PC-9 (cell line): Measurements from ENCODE around the gene C10orf67. TPM values are rescaled to one million over a fixed set of nuclear protein-coding genes. Genes with fewer than 3 reads are reported as not detected.

Source experiments
- BruUV-seq: library from RNA; stranded (reverse); fragments of 400-500 nt; replicated peaks from 2 replicates; lab custom pipeline; 2021; lab: Mats Ljungman, UMichigan
- CTCF ChIA-PET: fragments of 300-600 bp; sonication (Branson Sonifier 250); formaldehyde crosslinking; loops from one replicate; lab custom pipeline; 2022; ENCODE audit warnings: antibody characterized with exemption; lab: Charles Lee
- POLR2A ChIA-PET: fragments of 300-600 bp; sonication (Branson Sonifier 250); formaldehyde crosslinking; loops from one replicate; lab custom pipeline; 2022; ENCODE audit warnings: antibody characterized with exemption; ENCODE audit not compliant: unreplicated experiment; lab: Charles Lee
- DNase-seq, 2 experiments: peaks; one replicate each; pipeline versions ENCODE4 v3.0.0 to v3.0.0-alpha.2; 2015 to 2022; ENCODE audit warnings: mixed read lengths in 1 of 2
- H2AFZ ChIP-seq: fragments of 200-600 bp; sonication (generic); 2 replicates; pipeline ENCODE4 v1.8.1; 2017; ENCODE audit warnings: antibody characterized with exemption
- H3F3A ChIP-seq: fragments of 200-600 bp; sonication (generic); 2 replicates; pipeline ENCODE4 v1.8.1; 2017; ENCODE audit warnings: antibody characterized with exemption, mild to moderate bottlenecking, low read depth; ENCODE audit not compliant: insufficient read depth
- H3K27ac ChIP-seq: fragments of 200-600 bp; sonication (generic); 2 replicates; pipeline ENCODE4 v1.6.1; 2016; ENCODE audit warnings: mixed run types
- H3K27me3 ChIP-seq: fragments of 200-600 bp; sonication (generic); 2 replicates; pipeline ENCODE4 v1.6.1; 2016; ENCODE audit warnings: low read depth, mixed run types; ENCODE audit not compliant: insufficient read depth
- H3K36me3 ChIP-seq: fragments of 200-600 bp; sonication (generic); 2 replicates; pipeline ENCODE4 v1.6.1; 2016; ENCODE audit warnings: low read depth, mixed run types
- H3K4me1 ChIP-seq: fragments of 200-600 bp; sonication (generic); replicated peaks from 2 replicates; pipeline ENCODE4 v1.6.1; 2016; ENCODE audit warnings: mixed run types; ENCODE audit not compliant: insufficient read depth
- H3K4me2 ChIP-seq: fragments of 200-600 bp; sonication (generic); 2 replicates; pipeline ENCODE4 v1.6.1; 2017; ENCODE audit warnings: mixed run types
- H3K4me3 ChIP-seq: fragments of 200-600 bp; sonication (generic); 2 replicates; pipeline ENCODE4 v1.6.1; 2016; ENCODE audit warnings: mixed run types
- H3K79me2 ChIP-seq: fragments of 200-600 bp; sonication (generic); 2 replicates; pipeline ENCODE4 v1.6.1; 2017; ENCODE audit warnings: low read depth, mixed run types
- H3K9me2 ChIP-seq: fragments of 200-600 bp; sonication (generic); 2 replicates; pipeline ENCODE4 v1.8.1; 2017; ENCODE audit warnings: mild to moderate bottlenecking; ENCODE audit not compliant: insufficient read depth
- H3K9me3 ChIP-seq: fragments of 200-600 bp; sonication (generic); 2 replicates; pipeline ENCODE4 v1.8.1; 2016; ENCODE audit warnings: low read depth; ENCODE audit not compliant: insufficient read depth
- H4K20me1 ChIP-seq: fragments of 200-600 bp; sonication (generic); 2 replicates; pipeline ENCODE4 v1.8.1; 2017; ENCODE audit not compliant: insufficient read depth
- CTCF ChIP-seq: fragments of 200-600 bp; sonication (generic); conservative IDR thresholded peaks from 2 replicates; pipeline ENCODE4 v1.6.1; 2017; ENCODE audit warnings: mixed run types, antibody characterized with exemption, mild to moderate bottlenecking, moderate library complexity
- EZH2 ChIP-seq: fragments of 200-600 bp; sonication (generic); IDR thresholded peaks from 2 replicates; pipeline ENCODE4 v1.8.0; 2017; ENCODE audit warnings: antibody characterized with exemption, low read depth
- intact Hi-C: fragments of 100-400 bp; cut with micrococcal nuclease; formaldehyde crosslinking; loops from one replicate; pipeline ENCODE4 v1.10.0; 2022; ENCODE audit not compliant: unreplicated experiment
- total RNA-seq: library from RNA; stranded (reverse); gene quantifications from 2 replicates; pipeline ENCODE4 v1.2.3, GENCODE V29; 2021

The C10orf67 gene
- total RNA-seq, 1 experiment from 2014 or later = 1.2 TPM

- no peak for DNase-seq
Measured at GRCh38 chr10:23325132-23325531, 19.5 kb downstream of the C10orf67 start.

GRCh38 chr10:23324351-23324750 lies 20.2 kb downstream of the C10orf67 start:
- intact Hi-C loops = no loop called here
- CTCF ChIA-PET = no interaction called here

More at GRCh38 chr10:23325132-23325531, 19.5 kb downstream of the C10orf67 start:
- H3K36me3 ChIP-seq = no peaks in the 10 kb centered on the region
- H3K4me3 ChIP-seq = no peak overlapping the region
- H3K79me2 ChIP-seq = no peaks in the 10 kb centered on the region
- ChIA-PET CTCF (interaction anchor here (0.7 kb wide), 1 partner anchor 128 kb away, joined by 3 read pairs; no protein-coding TSS in a partner anchor), POLR2A (no interaction called here)
- H2AFZ ChIP-seq = no peak overlapping the region
- no peaks in the 10 kb centered on the region for H3K9me3 ChIP-seq
- H3K4me2 ChIP-seq = no peak overlapping the region
- no peaks in the 10 kb centered on the region for H3K9me2 ChIP-seq
- H3K27ac ChIP-seq = no peak overlapping the region
- H4K20me1 ChIP-seq = no peaks in the 10 kb centered on the region
- TF ChIP-seq CTCF (no peak), EZH2 (no peak)
- no peaks in the 10 kb centered on the region for H3K4me1 ChIP-seq
- H3F3A ChIP-seq = no peaks in the 10 kb centered on the region
- no peaks in the 10 kb centered on the region for H3K27me3 ChIP-seq
- intact Hi-C loops = no loop called here
- no TSS peak for BruUV-seq

GRCh38 chr10:23322082-23322481 lies 22.5 kb downstream of the C10orf67 start:
- DNase-seq = no peak
- H3K4me2 ChIP-seq = no peak overlapping the region
- H2AFZ ChIP-seq = no peak overlapping the region
- POLR2A ChIA-PET = no interaction called here
- H3K9me2 ChIP-seq = no peaks in the 10 kb centered on the region
- CTCF ChIA-PET = no interaction called here
- H3K9me3 ChIP-seq = no peaks in the 10 kb centered on the region
- H4K20me1 ChIP-seq = no peaks in the 10 kb centered on the region
- H3K4me3 ChIP-seq = no peak overlapping the region
- H3K27ac ChIP-seq = no peak overlapping the region
- no peaks in the 10 kb centered on the region for H3K4me1 ChIP-seq
- no peaks in the 10 kb centered on the region for H3K27me3 ChIP-seq
- no peaks in the 10 kb centered on the region for H3K36me3 ChIP-seq
- intact Hi-C loops = no loop called here
- H3F3A ChIP-seq = no peaks in the 10 kb centered on the region
- TF ChIP-seq CTCF (no peak), EZH2 (no peak)
- H3K79me2 ChIP-seq = no peaks in the 10 kb centered on the region
- BruUV-seq = no TSS peak

More at GRCh38 chr10:23324351-23324750, 20.2 kb downstream of the C10orf67 start:
- Histone ChIP-seq H3K79me2 (no peaks in the 10 kb centered on the region), H3K4me3 (no peak overlapping the region), H3F3A (no peaks in the 10 kb centered on the region), H3K27ac (no peak overlapping the region), H3K27me3 (no peaks in the 10 kb centered on the region), H2AFZ (no peak overlapping the region), H3K4me1 (no peaks in the 10 kb centered on the region), H3K9me3 (no peaks in the 10 kb centered on the region), H3K9me2 (no peaks in the 10 kb centered on the region), H3K4me2 (no peak overlapping the region), H4K20me1 (no peaks in the 10 kb centered on the region), H3K36me3 (no peaks in the 10 kb centered on the region)
- POLR2A ChIA-PET = no interaction called here
- TF ChIP-seq EZH2 (no peak), CTCF (no peak)
- no peak for DNase-seq
- no TSS peak for BruUV-seq
